Vagina (tissue), 2 donors: ENCODE data around the gene RGS18.

ENCODE experiments used
- POLR2A ChIP-seq, 2 donors: fragments of 450-650 bp; IDR thresholded peaks; one replicate each; pipeline ENCODE4 v1.6.1; 2017; ENCODE audit warnings: antibody characterized with exemption in 2 of 2, mild to moderate bottlenecking in 2 of 2, moderate library complexity in 2 of 2
- POLR2AphosphoS5 ChIP-seq, 2 donors: sonication (generic); formaldehyde crosslinking; IDR thresholded peaks; one replicate each; pipeline ENCODE4 v1.9.0; 2017; ENCODE audit warnings: antibody characterized with exemption in 2 of 2, mild to moderate bottlenecking in 2 of 2, low read depth in 1 of 2; ENCODE audit not compliant: insufficient read depth in 1 of 2
- TF ChIP-seq, protein P1 (sequence below), 3 experiments: fragments of 450-650 bp in 2 of 3; fragments of 200-600 bp in 1 of 3; sonication (generic) in 1 of 3; IDR thresholded peaks; one replicate each; pipeline ENCODE4 v1.5.1; 2017 to 2019; ENCODE audit warnings: antibody characterized with exemption in 3 of 3, mild to moderate bottlenecking in 2 of 3, moderate library complexity in 2 of 3

DNA sequence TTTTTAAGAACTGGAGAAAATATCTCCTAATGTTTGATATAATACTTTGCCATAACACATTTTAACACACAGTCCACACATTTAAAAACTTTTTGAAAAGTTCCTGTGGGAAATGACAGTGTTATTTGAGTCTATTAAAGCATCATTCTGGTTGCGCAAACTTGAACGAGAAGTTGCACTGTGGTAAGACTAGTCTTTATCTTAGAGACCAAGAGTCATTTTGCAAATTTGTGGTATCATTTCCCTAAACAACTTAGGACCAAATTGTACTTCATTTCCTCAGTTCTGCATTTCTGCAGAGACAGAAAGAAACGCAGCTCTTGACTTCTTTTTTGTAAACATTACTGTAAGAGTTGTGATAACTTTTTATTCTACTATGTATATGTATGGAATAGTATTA lies at the start of gene RGS18:
- TF ChIP-seq, protein P1, sequence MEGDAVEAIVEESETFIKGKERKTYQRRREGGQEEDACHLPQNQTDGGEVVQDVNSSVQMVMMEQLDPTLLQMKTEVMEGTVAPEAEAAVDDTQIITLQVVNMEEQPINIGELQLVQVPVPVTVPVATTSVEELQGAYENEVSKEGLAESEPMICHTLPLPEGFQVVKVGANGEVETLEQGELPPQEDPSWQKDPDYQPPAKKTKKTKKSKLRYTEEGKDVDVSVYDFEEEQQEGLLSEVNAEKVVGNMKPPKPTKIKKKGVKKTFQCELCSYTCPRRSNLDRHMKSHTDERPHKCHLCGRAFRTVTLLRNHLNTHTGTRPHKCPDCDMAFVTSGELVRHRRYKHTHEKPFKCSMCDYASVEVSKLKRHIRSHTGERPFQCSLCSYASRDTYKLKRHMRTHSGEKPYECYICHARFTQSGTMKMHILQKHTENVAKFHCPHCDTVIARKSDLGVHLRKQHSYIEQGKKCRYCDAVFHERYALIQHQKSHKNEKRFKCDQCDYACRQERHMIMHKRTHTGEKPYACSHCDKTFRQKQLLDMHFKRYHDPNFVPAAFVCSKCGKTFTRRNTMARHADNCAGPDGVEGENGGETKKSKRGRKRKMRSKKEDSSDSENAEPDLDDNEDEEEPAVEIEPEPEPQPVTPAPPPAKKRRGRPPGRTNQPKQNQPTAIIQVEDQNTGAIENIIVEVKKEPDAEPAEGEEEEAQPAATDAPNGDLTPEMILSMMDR (IDR thresholded peaks at IDR 0.05), result no peak
- TF ChIP-seq POLR2A (IDR thresholded peaks at IDR 0.05) (no peak), POLR2AphosphoS5 (IDR thresholded peaks at IDR 0.05; ENCODE audit: insufficient read depth in 1 of 2, low read depth in 1 of 2) (no peak)
